A673 (cell line): ENCODE measurements around the gene A3GALT2. TPM values are rescaled to one million over a fixed set of nuclear protein-coding genes. Genes with fewer than 3 reads are reported as not detected.

Experiments
- BruUV-seq: library from RNA; stranded (reverse); fragments of 400-500 nt; replicated peaks from 2 replicates; lab custom pipeline; 2021; lab: Mats Ljungman, UMichigan
- CTCF ChIA-PET: fragments of 300-600 bp; sonication (Branson Sonifier 250); formaldehyde crosslinking; loops from one replicate; lab custom pipeline; 2022; ENCODE audit warnings: antibody characterized with exemption; lab: Charles Lee
- POLR2A ChIA-PET: fragments of 300-600 bp; sonication (Branson Sonifier 250); formaldehyde crosslinking; loops from one replicate; lab custom pipeline; 2022; ENCODE audit warnings: antibody characterized with exemption; ENCODE audit not compliant: low non-redundant PET; lab: Charles Lee
- DNase-seq: peaks from one replicate; pipeline ENCODE4 v3.0.0-alpha.2; 2015; ENCODE audit warnings: low spot score
- H3K27ac ChIP-seq: fragments of 200-600 bp; sonication (generic); 2 replicates; pipeline ENCODE4 v1.5.1; 2016; ENCODE audit warnings: mixed run types, low read depth, mild to moderate bottlenecking, mixed read lengths, antibody characterized with exemption, low read length; ENCODE audit not compliant: poor library complexity, severe bottlenecking
- H3K27me3 ChIP-seq: fragments of 200-600 bp; sonication (generic); replicated peaks from 2 replicates; pipeline ENCODE4 v1.6.1; 2017; ENCODE audit warnings: mixed run types, low read depth, mild to moderate bottlenecking, mixed read lengths, antibody characterized with exemption, low read length; ENCODE audit not compliant: insufficient read depth, poor library complexity
- H3K36me3 ChIP-seq: fragments of 200-600 bp; sonication (generic); 2 replicates; pipeline ENCODE4 v1.6.1; 2016; ENCODE audit warnings: mixed run types, mild to moderate bottlenecking, mixed read lengths, antibody characterized with exemption, low read length; ENCODE audit not compliant: insufficient read depth, poor library complexity, severe bottlenecking
- H3K4me1 ChIP-seq: fragments of 200-600 bp; sonication (generic); 2 replicates; pipeline ENCODE4 v1.6.1; 2017; ENCODE audit warnings: mixed run types, mild to moderate bottlenecking, mixed read lengths, antibody characterized with exemption, low read length; ENCODE audit not compliant: insufficient read depth, poor library complexity, severe bottlenecking
- H3K4me3 ChIP-seq: fragments of 200-600 bp; sonication (generic); 2 replicates; pipeline ENCODE4 v1.5.1; 2016; ENCODE audit warnings: low read depth, mixed run types, mild to moderate bottlenecking, mixed read lengths, low read length; ENCODE audit not compliant: poor library complexity, severe bottlenecking
- H3K9me3 ChIP-seq: fragments of 200-600 bp; sonication (generic); 2 replicates; pipeline ENCODE4 v1.6.1; 2016; ENCODE audit warnings: mixed run types, low read depth, mild to moderate bottlenecking, mixed read lengths, antibody characterized with exemption, low read length; ENCODE audit not compliant: poor library complexity, severe bottlenecking
- EZH2 ChIP-seq: fragments of 200-600 bp; sonication (generic); IDR thresholded peaks from 2 replicates; pipeline ENCODE4 v1.6.1; 2017; ENCODE audit warnings: borderline replicate concordance, low read depth, mild to moderate bottlenecking, mixed read lengths, antibody characterized with exemption, low read length; ENCODE audit not compliant: poor library complexity, severe bottlenecking
- intact Hi-C: fragments of 100-400 bp; cut with micrococcal nuclease; formaldehyde crosslinking; loops from one replicate; pipeline ENCODE4 v1.10.0; 2022; ENCODE audit not compliant: unreplicated experiment
- total RNA-seq: library from RNA; stranded (reverse); gene quantifications from 2 replicates; pipeline ENCODE4 v1.2.3, GENCODE V29; 2021
- TF ChIP-seq, protein P1 (sequence below): fragments of 300-800, 200-600 bp; sonication (generic); conservative IDR thresholded peaks from 2 replicates; pipeline ENCODE4 v1.5.1; 2017; ENCODE audit warnings: low read depth, mild to moderate bottlenecking, antibody characterized with exemption, low read length, moderate library complexity, mixed read lengths

A3GALT2 gene
- total RNA-seq, 1 experiment from 2014 or later = 0.39 TPM

DNA sequence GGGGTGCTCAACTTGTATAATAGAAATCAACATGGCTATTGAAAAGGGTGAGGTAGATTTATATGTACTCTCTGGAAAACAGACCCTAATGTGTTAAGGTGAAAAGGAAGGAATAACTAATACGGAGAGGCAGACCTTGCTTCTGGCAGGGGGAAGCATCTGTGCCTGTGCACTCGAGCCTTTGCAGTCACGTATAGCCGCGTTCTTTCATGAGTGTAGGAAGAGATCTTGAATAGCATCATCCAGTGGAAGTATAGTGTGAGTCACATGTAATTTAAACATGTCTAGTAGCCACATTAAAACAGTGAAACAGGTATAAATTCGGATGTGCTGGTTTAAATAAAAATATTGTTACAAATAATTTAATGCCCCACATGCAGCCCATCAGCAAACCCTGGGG, 3.0 kb downstream of the A3GALT2 start:
- no peak for DNase-seq
- H3K4me3 ChIP-seq = no peak overlapping the region
- intact Hi-C loops = no loop called here
- peaks cover 5% of the 10 kb centered on the region for H3K4me1 ChIP-seq
- CTCF ChIA-PET = no interaction called here
- peaks cover 5% of the 10 kb centered on the region for H3K36me3 ChIP-seq
- no peak for TF ChIP-seq EZH2
- TF ChIP-seq, protein P1, sequence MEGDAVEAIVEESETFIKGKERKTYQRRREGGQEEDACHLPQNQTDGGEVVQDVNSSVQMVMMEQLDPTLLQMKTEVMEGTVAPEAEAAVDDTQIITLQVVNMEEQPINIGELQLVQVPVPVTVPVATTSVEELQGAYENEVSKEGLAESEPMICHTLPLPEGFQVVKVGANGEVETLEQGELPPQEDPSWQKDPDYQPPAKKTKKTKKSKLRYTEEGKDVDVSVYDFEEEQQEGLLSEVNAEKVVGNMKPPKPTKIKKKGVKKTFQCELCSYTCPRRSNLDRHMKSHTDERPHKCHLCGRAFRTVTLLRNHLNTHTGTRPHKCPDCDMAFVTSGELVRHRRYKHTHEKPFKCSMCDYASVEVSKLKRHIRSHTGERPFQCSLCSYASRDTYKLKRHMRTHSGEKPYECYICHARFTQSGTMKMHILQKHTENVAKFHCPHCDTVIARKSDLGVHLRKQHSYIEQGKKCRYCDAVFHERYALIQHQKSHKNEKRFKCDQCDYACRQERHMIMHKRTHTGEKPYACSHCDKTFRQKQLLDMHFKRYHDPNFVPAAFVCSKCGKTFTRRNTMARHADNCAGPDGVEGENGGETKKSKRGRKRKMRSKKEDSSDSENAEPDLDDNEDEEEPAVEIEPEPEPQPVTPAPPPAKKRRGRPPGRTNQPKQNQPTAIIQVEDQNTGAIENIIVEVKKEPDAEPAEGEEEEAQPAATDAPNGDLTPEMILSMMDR = no peak
- POLR2A ChIA-PET = no interaction called here
- BruUV-seq = no TSS peak
- H3K27ac ChIP-seq = no peak overlapping the region
- no peaks in the 10 kb centered on the region for H3K27me3 ChIP-seq
- H3K9me3 ChIP-seq = no peaks in the 10 kb centered on the region

DNA sequence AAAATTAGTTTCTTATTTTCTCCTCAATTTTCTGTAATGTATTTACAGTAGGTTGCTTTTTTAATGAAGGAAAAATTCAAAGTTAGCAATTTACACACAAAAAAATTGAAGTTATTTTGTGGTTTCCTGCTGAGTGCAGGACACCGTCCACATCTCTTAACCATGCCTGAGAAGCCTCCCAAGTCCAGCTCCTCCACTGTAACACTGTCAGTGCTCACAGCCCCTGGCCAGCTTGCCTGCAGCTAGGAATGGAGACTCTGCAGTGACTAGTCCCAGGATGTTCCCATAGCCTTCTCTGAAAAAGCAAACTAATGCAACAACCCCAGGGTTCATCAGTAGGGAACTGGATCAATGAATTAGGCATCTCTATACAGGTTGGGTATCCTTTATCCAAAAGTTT, 3.5 kb downstream of the A3GALT2 start:
- Histone ChIP-seq H3K4me1 (peaks cover 5% of the 10 kb centered on the region), H3K36me3 (no peaks in the 10 kb centered on the region), H3K4me3 (no peak overlapping the region), H3K27ac (no peak overlapping the region), H3K9me3 (no peaks in the 10 kb centered on the region), H3K27me3 (no peaks in the 10 kb centered on the region)
- ChIA-PET POLR2A (no interaction called here), CTCF (interaction anchor here (0.5 kb wide), 1 partner anchor 180 kb away, joined by 3 read pairs; no protein-coding TSS in a partner anchor)
- no peak for DNase-seq
- no TSS peak for BruUV-seq
- no peak for TF ChIP-seq EZH2
- TF ChIP-seq, protein P1 = no peak
- intact Hi-C loops = no loop called here

DNA sequence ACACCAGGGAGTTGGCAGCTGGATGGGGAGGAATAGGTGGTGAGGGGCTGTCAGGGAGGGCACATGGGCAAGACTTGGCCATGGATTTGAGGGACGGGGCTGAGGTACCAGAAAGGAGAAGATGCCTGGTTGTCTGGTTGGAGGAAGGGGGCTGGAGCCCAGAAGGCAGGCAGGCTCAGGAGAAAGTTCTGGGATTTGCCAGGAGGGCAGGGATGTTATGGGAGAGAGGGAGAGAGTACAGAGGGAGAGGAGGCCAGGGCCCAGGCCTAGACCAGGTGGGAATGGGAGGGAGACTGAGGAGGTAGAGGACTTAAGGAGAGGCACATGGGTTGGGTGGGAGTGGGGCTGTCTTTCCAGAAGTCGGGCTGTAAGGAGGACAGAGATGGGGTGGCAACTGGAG, 4.3 kb downstream of the A3GALT2 start:
- Histone ChIP-seq H3K9me3 (no peaks in the 10 kb centered on the region), H3K27ac (no peak overlapping the region), H3K4me3 (no peak overlapping the region), H3K4me1 (peaks cover 5% of the 10 kb centered on the region), H3K27me3 (no peaks in the 10 kb centered on the region), H3K36me3 (no peaks in the 10 kb centered on the region)
- CTCF ChIA-PET = no interaction called here
- POLR2A ChIA-PET = no interaction called here
- BruUV-seq = no TSS peak
- TF ChIP-seq EZH2 = no peak
- TF ChIP-seq, protein P1 = no peak
- DNase-seq = no peak
- intact Hi-C loops = no loop called here
